ENCODE measurements around the gene HHATL. TPM values are rescaled to one million over a fixed set of nuclear protein-coding genes. Genes with fewer than 3 reads are reported as not detected.
A peak's percentile ranks its signal among the peaks of the same experiment; 100 is the strongest.

The HHATL gene
- polyA plus RNA-seq, 3 donors = 0.15 to 2.0 (median 1.6) TPM

DNA sequence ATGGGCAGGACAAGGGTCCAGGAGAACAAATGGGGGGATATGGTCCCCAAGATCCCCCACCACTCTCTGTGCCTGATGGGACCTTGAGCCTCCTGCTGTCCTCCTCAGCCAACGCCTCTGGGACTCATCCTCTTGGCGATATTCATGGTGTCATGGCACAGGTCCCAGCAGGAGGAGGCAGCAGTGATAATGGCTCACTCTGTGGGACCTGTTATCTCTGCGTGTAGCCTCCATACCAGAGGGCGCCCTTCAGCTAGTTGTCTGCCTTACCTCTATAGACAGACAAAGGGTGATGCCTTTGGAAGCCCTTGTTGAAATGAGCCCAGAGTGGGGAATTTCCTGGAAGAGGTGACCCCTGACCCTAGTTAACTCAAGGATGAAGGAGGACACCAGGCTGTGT is 41.7 kb downstream of the HHATL start:
- H3K27ac ChIP-seq (ENCODE audit: low read depth, low read length) = no peak overlapping the region
- WGBS, 3 donors = 72 to 78% (median 74%) methylated on average over 4 of the region's 4 CpGs

DNA sequence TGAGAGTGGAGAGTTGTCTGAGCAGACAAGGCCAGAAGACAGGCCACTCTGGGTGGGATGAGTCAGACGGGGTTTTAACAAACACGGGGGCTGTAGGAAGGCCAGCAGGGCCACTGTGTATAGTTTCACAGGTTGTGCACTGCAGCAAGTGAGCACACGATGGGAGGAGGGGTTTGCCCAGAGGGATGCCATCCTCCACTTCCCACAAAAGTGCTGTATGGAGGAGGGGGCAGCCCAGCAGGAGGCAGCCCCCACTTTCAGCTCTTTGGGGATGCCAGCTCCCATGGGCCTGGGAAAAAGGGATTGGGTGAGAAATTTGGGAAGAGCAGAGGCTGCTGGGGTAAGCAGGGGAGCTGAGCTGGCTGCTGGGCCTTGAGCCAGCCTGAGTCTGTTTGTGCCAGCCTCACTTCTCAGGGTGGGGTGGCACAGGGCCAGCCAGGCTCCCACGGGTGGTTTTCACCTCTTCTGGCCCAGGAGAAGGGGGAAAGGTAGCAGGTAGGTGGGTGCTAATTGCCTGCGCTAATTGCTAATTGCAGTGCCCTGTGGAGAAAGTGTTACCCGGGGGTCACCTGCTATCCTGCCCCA is 42.4 kb downstream of the HHATL start:
- WGBS, 3 donors = 54 to 64% (median 60%) methylated on average over 6 of the region's 6 CpGs
- H3K27ac ChIP-seq (ENCODE audit: low read depth, low read length) = no peak overlapping the region

DNA sequence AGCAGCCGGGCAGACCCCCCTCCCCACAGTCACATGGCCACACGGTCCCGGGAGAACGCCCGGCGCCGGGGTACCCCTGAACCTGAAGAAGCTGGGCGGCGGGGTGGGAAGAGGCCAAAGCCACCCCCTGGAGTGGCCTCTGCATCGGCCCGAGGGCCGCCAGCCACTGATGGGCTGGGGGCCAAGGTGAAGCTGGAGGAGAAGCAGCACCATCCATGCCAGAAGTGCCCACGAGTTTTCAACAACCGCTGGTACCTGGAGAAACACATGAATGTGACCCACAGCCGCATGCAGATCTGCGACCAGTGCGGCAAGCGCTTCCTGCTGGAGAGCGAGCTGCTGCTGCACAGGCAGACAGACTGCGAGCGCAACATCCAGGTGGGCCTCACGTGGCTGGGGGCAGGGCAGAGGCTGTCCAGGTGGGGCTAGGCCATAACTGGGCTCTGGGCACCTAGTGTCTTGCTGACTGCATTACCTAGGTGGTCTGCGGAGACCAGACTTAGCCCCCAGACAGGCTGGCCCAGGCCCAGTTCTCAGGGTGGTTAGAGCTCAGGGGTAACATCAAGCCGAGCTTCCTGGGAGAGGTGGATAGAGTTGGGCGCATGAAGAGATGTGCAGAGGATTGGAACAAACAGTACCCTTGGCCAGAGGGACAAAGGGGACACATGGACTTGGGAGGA is 43.0 kb downstream of the HHATL start:
- H3K27ac ChIP-seq (ENCODE audit: low read depth, low read length) = no peak overlapping the region
- 82 to 88% (median 83%) methylated on average over 19 to 25 of the region's 25 CpGs for WGBS, 3 donors

DNA sequence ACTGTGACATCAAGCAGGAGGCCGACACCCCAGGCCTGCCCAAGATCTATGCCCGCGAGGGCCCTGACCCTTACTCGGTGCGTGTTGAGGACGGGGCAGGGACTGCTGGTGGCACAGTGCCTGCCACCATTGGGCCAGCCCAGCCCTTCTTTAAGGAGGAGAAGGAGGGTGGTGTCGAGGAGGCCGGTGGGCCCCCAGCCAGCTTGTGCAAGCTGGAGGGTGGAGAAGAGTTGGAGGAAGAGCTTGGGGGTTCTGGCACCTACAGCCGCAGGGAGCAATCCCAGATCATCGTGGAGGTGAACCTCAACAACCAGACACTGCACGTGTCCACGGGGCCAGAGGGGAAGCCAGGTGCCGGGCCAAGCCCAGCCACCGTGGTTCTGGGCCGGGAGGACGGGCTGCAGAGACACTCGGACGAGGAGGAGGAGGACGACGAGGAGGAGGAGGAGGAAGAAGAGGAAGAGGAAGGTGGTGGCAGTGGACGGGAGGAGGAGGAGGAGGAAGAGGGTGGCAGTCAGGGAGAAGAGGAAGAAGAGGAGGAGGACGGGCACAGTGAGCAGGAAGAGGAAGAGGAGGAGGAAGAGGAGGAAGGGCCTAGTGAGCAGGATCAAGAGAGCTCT is 43.7 kb downstream of the HHATL start:
- H3K27ac ChIP-seq (ENCODE audit: low read depth, low read length) = no peak overlapping the region
- 59 to 81% (median 68%) methylated on average over 22 of the region's 22 CpGs for WGBS, 3 donors

DNA sequence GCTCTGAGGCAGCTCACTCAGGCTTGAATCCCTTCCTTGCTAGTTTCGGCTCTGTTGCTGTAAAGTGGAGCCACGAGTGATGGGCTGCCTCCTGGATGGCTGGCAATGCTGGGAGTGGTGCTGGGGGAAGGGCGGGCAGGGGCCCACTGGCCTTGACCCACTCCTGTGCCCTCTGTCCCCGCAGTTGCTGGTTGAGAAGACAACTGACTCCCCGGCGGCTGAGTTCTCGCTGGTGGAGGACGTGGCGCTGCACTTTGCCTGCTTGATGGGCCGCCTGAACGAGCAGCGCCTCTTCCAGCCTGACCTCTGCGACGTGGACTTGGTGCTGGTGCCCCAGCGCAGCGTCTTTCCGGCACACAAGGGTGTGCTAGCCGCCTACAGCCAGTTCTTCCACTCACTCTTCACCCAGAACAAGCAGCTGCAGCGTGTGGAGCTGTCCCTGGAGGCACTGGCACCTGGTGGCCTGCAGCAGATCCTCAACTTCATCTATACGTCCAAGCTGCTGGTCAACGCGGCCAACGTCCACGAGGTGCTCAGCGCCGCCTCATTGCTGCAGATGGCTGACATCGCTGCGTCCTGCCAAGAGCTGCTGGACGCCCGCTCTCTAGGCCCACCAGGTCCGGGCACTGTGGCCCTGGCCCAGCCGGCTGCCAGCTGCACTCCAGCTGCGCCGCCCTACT is 44.4 kb downstream of the HHATL start:
- no peak overlapping the region for H3K27ac ChIP-seq (ENCODE audit: low read depth, low read length)
- 88 to 92% (median 91%) methylated on average over 34 of the region's 34 CpGs for WGBS, 3 donors

DNA sequence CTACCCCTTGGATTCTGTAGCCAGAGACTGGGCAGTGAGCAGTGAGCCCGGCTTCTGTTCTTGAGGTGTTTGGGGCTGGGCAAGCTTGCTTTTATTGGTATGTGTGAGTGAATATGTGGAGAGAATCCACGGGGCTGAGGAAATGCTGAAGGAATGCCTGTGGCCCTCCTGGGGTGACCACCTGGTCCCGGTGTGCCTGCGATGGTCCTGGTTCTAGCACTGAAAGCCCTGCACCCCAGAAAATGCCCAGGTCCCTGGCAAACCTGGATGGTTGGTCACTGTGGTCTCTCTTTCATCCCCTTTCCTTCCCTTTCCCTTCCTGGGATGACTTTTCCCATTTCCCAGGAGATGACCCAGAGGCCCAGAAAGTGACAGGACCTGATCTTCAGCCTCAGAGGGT is 44.9 kb downstream of the HHATL start:
- H3K27ac ChIP-seq (ENCODE audit: low read depth, low read length) = no peak overlapping the region
- WGBS, 3 donors = 78 to 88% (median 82%) methylated on average over 4 of the region's 4 CpGs

DNA sequence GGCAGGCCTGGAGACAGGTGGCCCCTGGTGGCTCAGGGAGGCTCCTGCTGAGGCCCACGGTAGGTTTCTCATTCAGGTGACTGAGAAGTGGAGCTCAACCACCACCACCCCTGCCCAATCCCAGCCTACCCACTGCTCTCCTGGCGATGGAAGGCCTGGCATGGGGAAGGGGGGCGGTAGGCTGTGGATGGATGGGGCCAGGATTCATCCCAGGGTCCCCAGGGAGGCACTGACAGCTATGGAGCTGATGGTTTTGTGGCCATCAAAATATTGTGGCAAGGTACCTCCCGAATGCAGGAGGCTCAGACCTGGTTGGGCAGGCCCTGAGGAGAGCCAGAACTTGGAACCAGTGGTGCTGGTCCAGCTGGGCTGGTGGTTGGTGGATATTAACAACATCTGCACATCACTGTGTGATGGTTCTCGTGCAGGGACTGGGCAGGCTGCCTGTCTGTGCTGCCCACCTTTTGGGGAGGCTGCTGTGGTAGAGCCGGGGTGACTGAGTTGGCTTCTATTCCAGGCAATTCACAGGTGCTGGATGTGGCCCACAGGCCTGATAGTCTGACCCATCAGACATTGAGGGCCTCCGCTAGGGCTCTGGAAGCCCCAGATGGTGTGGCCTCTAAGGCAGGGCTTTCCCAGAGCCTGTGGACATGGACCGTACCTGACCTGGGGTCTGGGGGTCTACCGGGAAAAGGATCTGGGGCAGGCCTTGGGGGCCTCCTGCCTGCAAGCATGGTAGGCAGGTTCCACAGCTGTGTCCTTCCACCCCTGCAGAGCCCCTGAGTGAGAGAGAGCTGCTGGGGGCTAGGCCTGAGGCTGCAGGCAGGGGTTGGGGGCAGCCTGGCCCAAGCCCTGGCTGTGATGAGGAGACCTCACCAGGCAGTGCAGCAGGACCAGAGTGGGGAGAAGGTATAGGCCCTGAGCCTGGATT is 45.7 kb downstream of the HHATL start:
- H3K27ac ChIP-seq (ENCODE audit: low read depth, low read length) = no peak overlapping the region
- WGBS, 3 donors = 87 to 94% (median 91%) methylated on average over 9 of the region's 9 CpGs

DNA sequence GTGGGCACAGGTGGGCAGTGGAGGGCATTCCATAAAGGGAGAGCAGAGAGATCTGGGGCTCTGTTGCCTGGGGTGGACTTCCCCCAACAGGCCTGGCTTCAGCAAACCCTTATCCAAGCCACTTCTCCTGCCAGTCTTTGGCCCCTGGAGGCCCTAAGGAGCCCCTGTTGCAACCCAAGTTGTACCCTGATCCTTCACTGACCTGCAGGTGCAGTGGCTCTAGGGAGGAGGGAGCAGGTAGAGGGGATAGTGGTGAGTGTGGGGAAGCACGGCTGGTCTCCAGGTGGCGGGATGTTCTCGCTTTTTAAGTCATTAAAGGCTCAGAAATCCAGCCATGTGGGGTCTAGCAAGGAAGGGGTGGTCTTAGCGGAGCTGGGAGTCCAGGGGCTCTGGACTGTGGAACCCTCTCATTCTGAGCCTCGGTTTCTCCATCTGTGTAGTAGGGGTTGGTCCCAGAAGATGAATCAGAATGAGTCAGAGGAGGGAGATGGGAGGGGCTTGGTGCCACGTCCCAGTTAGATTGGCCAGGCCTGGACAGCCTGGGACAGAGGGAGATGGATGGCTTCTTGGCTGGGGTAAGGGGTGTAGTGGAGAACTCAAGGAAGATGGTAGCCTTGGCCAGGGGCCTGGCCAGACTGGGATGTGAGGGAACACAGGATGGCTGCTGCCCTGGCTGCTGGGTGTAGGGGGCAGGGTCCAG is 46.5 kb downstream of the HHATL start:
- H3K27ac ChIP-seq (ENCODE audit: low read depth, low read length) = no peak overlapping the region
- WGBS, 3 donors = 79 to 87% (median 82%) methylated on average over 6 of the region's 6 CpGs

DNA sequence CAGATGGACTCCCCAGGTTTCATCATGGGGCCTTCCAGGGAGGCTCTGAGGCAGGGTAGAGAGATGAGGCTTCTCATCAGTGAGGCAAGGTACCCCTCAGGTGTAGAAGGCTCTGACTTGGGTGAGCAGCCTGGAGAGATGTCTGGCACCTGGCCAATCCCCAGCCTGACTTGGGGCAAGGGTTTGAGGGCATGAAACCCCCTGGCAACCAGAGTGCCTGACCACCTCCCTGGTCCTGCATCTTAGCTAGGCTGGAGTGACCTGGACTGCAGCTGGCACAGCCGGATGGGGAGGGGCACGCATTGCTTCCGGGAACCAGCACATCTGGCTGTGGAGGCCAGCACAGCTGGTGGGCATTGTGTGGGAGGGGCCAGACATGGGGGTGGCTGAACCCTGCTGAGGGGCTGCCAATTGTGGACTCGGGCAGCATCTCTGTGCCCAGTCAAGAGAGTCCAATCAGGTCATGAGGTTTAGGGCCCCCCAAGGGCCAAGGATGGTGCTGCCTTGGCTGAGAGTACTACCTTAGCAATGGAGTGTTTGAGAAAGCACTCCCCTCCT is 47.2 kb downstream of the HHATL start:
- 32 to 67% (median 67%) methylated on average over 4 of the region's 4 CpGs for WGBS, 3 donors
- no peak overlapping the region for H3K27ac ChIP-seq (ENCODE audit: low read depth, low read length)

DNA sequence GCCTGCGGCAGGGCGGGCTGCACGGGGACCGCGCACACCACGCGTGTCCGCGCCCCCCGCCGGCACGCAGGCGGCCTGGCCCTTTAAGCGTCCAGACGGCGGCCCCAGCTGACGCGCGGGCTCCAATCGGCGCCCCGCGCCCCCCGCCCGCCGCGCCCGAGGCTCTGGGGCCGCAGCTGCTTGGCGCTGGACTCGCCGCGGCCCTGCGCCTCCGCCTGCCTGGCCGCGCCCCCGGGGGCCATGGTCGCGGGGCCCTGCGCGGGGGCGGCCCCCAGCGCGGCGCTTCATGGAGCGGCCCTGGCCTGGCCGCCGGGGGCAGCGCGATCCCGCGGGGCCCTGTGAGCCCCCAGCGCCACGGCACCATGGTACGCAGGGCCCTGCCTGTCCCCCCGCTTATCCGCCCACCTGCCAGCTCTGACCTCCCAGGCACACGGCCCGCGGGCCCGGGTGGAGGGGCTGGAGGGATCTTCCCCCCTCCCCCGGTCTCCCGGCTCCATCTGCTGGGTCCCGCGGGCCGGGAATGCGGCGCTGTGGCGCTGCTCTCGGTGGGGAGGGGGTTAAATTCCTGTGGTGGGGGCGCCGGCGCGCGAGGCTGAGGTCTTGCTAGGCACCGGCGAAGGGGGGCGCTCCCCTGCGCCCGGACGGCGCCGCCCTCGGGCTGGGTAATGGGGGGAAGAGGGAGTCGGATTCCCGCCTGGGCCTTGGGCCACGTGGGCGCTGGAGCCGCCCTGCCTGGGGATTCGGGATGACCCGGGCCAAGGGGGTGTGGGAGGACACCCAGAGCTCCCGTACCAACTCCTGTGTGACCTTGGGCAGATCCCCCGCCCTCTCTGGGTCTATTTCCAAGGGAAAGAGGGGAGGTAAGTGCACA is 48.0 kb downstream of the HHATL start:
- peak overlapping the region; percentile 64 for H3K27ac ChIP-seq (ENCODE audit: low read depth, low read length)
- 1% methylated on average over 59 to 94 of the region's 94 CpGs for WGBS, 3 donors

DNA sequence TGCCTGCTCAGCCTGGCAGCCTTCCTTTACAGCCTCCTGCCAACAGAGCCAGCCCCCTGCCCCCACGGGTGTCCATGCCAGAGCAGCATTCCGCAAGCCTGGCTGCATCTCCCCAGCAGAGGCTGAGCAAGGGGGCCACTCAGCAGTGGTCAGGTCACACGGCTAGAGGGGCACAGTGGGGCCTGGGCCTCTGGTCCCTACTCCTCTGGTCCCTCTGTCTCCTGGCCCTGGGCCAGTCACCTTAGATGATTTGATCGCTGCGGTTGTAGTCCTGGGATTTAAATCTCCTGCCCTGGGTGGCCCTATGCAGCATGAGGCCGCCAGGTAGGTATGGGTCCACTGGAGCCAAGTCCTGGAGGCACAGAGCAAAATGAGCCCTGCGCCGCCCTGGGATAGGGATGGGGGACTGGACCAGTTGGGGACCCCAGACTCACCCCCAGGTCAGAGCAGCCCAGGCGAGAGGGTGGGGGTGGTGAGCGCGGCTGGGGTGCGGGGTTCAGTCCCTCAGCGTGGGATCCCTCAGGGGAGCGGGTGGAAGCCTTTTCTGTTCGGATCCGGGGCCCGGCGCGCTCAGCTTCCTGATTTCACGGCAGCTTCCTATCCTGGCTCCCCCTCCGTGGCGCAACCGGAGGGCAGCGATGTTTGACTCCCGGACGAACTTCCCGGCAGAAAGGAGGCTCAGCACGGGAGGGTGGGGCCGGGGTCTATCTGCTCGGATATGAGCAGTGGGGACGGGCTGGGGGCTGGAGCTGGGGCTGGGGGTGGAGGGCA is 48.9 kb downstream of the HHATL start, which contains the start of gene ZBTB47:
TSS of gene ZBTB47 (plus strand) at position 138 of the 771 bp plus-strand sequence. CDS start 4,659 bp downstream, outside the sequence.
- H3K27ac ChIP-seq (ENCODE audit: low read depth, low read length) = peak within 1 kb of the TSS; percentile 64
- WGBS, 3 donors = 5 to 6% (median 6%) methylated on average over 30 to 31 of the region's 31 CpGs

DNA sequence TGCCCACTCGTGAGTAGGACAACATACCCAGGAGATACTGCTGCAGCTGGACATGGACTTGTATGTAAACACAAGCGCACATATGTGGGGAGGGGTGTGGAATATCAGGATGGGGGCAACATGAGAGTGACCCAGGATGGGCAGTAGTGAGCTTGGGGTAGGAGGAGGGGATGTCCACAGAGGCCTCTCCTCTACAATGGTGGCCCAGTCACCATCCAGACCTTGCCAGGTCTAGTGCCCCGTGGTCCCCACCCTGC is 49.4 kb downstream of the HHATL start:
- 23 to 33% (median 32%) methylated on average over 3 of the region's 3 CpGs for WGBS, 3 donors

DNA sequence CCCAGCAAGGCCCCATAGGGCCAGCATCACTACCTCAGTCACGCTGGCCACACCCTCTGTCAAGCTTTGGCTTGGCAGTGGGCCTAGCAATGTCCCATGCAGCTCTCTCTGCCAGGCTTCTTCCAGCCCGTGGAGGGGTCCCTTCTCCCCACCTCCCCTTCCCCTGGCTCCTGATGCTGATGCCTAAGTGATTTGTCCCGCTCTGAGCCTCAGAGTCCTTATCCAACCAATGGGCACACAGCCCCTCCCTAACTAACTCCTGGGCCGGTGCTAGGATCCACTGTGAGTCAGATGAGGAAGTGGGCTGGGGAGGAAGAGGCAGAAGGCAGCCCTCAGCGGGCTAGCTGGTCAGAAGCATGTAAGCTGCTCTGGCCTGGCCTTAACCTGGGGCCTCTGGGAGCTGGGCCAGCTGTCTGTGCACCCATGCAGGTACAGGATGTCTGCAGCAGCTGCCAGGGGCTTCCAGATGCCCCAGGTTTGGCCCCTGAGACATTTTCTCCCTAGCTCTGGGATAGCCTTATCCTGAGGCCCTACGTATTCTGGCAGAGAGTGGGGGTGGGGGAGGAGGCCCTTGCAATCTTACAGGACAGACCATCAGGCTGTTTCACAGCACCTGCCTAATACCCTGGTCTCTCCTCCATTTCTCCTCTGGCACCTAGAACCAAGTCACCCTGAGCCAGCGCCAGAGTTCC is 49.8 kb downstream of the HHATL start:
- H3K27ac ChIP-seq (ENCODE audit: low read depth, low read length) = no peak overlapping the region
- WGBS, 3 donors = 22 to 32% (median 22%) methylated on average over 7 of the region's 7 CpGs

More for the DNA sequence above, 49.4 kb downstream of the HHATL start:
- H3K27ac ChIP-seq (ENCODE audit: low read depth, low read length) = peak overlapping the region; percentile 64

DNA sequence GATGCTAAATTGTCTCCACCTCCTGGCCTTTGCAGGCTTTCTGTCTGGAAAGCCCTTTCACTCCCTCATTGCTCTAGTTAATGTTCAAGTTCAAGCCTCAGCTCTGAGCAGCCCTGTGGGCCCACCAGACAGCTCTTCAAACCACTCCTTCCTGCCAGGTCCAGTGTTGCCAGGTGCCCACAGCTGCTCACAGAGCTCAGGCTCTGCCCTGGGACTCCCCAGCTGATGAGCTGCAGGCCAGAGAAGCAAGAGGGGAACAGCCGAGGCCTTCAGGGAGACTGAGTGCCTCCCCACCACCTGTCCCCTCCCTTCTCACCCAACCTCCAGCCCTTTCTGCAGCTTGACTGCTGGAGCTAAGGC is 50.4 kb downstream of the HHATL start:
- H3K27ac ChIP-seq (ENCODE audit: low read depth, low read length) = no peak overlapping the region

DNA sequence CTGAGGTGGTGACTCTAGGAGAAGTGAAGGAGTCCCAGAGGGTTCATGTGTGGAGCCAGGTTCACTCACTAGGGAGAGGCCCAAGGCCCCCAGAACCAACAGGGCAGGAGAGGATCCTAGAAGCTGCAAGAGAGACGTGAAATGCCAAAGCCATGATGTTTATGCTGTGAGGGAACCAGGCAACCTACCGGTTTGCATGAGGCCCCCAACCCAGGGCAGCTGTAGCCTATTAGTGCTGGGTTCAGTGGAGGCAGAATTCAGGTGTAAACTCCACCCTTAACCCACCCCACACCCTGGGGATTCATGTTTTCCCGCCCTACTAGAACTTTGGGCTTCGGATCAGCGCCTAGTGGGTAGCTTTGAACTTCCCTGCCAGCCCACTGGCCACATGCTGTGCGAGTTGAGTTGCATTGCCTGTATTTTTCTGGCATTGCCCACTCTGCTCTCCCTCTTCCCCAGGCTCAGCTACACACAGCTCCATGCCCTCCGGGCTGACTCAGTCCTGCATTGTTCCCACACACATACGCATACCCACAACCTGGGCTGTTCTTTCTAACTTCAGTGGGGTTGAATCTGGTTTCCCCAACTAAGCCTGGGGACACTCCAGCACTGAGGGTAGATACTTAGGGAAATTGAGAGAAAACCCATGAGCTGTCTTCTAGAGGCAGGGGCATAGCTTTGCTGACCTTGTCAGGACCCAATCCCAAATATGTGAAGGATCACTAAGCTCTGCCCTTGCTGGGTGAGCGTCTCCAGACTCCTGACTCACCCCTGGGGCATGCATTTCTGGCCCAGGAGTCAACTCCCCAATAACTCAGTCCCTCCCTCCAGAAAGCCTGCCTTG is 51.1 kb downstream of the HHATL start:
- WGBS, 3 donors = 86 to 88% (median 86%) methylated on average over 9 of the region's 9 CpGs
- no peak overlapping the region for H3K27ac ChIP-seq (ENCODE audit: low read depth, low read length)

More for the DNA sequence above, 50.4 kb downstream of the HHATL start:
- WGBS, 3 donors = 21 to 78% (median 50%) methylated on average over 1 of the region's 1 CpG
